Suprapubic skin (tissue), 4 donors: ENCODE measurements around the gene NOS1AP. TPM values are rescaled to one million over a fixed set of nuclear protein-coding genes. Genes with fewer than 3 reads are reported as not detected.

Experiments used
- DNase-seq, 2 donors: peaks; one replicate each; pipeline ENCODE4 v3.0.0-alpha.2; 2019; ENCODE audit warnings: low spot score in 2 of 2
- H3K27ac ChIP-seq: fragments of 200-600 bp; sonication (generic); one replicate; pipeline ENCODE4 v1.5.1; 2019
- H3K27me3 ChIP-seq: fragments of 200-600 bp; sonication (generic); one replicate; pipeline ENCODE4 v1.5.1; 2019
- H3K36me3 ChIP-seq: fragments of 200-600 bp; sonication (generic); one replicate; pipeline ENCODE4 v1.5.1; 2019
- H3K4me1 ChIP-seq: fragments of 200-600 bp; sonication (generic); one replicate; pipeline ENCODE4 v1.5.1; 2019
- H3K4me3 ChIP-seq: fragments of 200-600 bp; sonication (generic); one replicate; pipeline ENCODE4 v1.5.1; 2019; ENCODE audit warnings: mild to moderate bottlenecking
- H3K9me3 ChIP-seq: fragments of 200-600 bp; sonication (generic); one replicate; pipeline ENCODE4 v1.5.1; 2019
- EP300 ChIP-seq: sonication (generic); formaldehyde crosslinking; IDR thresholded peaks from one replicate; pipeline ENCODE4 v1.6.1; 2017; ENCODE audit warnings: antibody characterized with exemption
- POLR2A ChIP-seq, 2 donors: fragments of 450-650 bp; IDR thresholded peaks; one replicate each; pipeline ENCODE4 v1.6.1; 2017; ENCODE audit warnings: antibody characterized with exemption in 2 of 2, mild to moderate bottlenecking in 2 of 2, moderate library complexity in 2 of 2
- POLR2AphosphoS5 ChIP-seq, 3 donors: sonication (generic); formaldehyde crosslinking; IDR thresholded peaks; one replicate each; pipeline ENCODE4 v1.6.1; 2017; ENCODE audit warnings: antibody characterized with exemption in 3 of 3
- WGBS: methylation state at CpG from one replicate; pipeline ENCODE4 v1.1.5; 2018; 5-methylcytosine and 5-hydroxymethylcytosine counted together
- total RNA-seq, 4 donors: library from RNA; depleted of rRNA; stranded (reverse); fragments of >200 nt; gene quantifications; one replicate each; pipeline ENCODE4 v1.1.0, GENCODE V29; 2016
- TF ChIP-seq, protein P1 (sequence below), 2 donors: fragments of 200-600 bp in 1 of 2; fragments of 450-650 bp in 1 of 2; sonication (generic) in 1 of 2; IDR thresholded peaks; one replicate each; pipeline ENCODE4 v1.5.1; 2016 to 2019; ENCODE audit warnings: antibody characterized with exemption in 2 of 2, mild to moderate bottlenecking in 1 of 2, moderate library complexity in 1 of 2

The NOS1AP gene
- total RNA-seq, 4 donors from 2014 or later, result 1.9 to 9.5 (median 3.3) TPM

DNA sequence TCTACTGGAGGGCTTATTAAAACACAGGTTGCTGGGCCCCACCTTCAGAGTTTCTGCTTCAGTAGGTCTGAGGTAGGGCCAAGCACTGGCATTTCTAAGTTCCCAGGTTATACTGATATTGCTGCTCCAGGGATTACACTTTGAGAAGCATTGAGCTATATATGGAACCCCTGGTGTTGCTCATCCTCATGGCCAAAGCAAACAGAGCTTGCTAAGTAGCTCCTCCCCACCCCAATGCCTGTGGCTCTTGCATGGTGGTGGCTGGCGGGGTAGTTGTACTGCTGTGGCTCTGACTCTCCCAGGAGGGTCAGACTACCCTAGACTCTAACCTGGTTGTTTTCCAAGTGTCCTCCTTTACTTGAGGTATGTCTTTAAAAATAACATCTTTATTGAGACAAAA lies 163.6 kb downstream of the NOS1AP start:
- DNase-seq, result no peak
- Histone ChIP-seq H3K4me3 (no peak overlapping the region), H3K36me3 (no peaks in the 10 kb centered on the region), H3K4me1 (no peaks in the 10 kb centered on the region), H3K27ac (no peak overlapping the region), H3K27me3 (no peaks in the 10 kb centered on the region), H3K9me3 (no peaks in the 10 kb centered on the region)
- TF ChIP-seq, protein P1, sequence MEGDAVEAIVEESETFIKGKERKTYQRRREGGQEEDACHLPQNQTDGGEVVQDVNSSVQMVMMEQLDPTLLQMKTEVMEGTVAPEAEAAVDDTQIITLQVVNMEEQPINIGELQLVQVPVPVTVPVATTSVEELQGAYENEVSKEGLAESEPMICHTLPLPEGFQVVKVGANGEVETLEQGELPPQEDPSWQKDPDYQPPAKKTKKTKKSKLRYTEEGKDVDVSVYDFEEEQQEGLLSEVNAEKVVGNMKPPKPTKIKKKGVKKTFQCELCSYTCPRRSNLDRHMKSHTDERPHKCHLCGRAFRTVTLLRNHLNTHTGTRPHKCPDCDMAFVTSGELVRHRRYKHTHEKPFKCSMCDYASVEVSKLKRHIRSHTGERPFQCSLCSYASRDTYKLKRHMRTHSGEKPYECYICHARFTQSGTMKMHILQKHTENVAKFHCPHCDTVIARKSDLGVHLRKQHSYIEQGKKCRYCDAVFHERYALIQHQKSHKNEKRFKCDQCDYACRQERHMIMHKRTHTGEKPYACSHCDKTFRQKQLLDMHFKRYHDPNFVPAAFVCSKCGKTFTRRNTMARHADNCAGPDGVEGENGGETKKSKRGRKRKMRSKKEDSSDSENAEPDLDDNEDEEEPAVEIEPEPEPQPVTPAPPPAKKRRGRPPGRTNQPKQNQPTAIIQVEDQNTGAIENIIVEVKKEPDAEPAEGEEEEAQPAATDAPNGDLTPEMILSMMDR (IDR thresholded peaks at IDR 0.05), result no peak
- TF ChIP-seq EP300 (no peak), POLR2A (IDR thresholded peaks at IDR 0.05) (no peak), POLR2AphosphoS5 (IDR thresholded peaks at IDR 0.05) (no peak)
- 83% methylated on average over 1 of the region's 1 CpG for WGBS

DNA sequence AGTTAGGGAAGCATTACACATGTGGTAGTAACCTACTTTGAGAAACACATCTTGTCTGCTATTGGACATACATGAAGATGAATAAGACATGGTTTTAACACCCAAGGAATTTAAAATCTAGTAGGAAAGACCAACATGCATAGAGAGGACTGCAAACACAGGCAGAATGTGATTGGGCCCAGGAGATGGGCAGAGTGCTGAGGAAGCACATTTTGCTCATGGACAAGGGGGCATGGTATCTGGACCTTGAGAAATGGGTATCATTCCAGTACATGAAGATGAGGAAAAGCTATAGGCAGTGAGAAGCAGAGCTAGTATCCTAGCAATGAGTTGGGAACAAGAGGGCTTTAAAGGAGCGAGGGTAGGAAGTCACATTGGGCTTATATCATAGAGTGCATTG lies 164.4 kb downstream of the NOS1AP start:
- WGBS, result 95% methylated on average over 1 of the region's 1 CpG
- H3K27me3 ChIP-seq, result no peaks in the 10 kb centered on the region
- no peaks in the 10 kb centered on the region for H3K36me3 ChIP-seq

DNA sequence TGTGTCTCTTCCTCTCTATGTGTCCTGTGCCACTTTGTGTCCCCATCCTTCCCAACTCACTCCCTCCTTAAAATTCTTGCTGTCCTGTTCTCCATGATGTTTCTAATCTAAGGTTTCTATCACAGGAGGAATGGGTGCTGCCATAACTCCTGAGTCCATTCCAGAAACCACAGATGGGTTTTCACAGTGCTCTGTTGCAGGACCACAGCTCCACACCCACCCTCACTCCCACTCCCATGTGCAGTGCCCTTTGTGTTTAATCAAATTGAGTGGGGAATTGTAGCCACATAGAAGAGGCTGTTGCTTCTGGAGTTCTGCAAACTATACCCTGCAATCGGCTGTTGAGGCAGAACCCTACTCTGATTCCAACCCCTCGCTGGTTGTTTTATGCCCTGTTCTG lies 165.1 kb downstream of the NOS1AP start:
- 86% methylated on average over 2 of the region's 2 CpGs for WGBS
- peaks cover under 1% of the 10 kb centered on the region for H3K4me1 ChIP-seq
- no peak overlapping the region for H3K4me3 ChIP-seq
- no peak for DNase-seq
- H3K27ac ChIP-seq, result no peak overlapping the region
- no peak for TF ChIP-seq EP300
- TF ChIP-seq, protein P1 (IDR thresholded peaks at IDR 0.05), result no peak
- TF ChIP-seq POLR2AphosphoS5 (IDR thresholded peaks at IDR 0.05), result no peak
- TF ChIP-seq POLR2A (IDR thresholded peaks at IDR 0.05), result no peak
- no peaks in the 10 kb centered on the region for H3K9me3 ChIP-seq
- no peaks in the 10 kb centered on the region for H3K36me3 ChIP-seq
- no peaks in the 10 kb centered on the region for H3K27me3 ChIP-seq

More for the DNA sequence above, 164.4 kb downstream of the NOS1AP start:
- no peak overlapping the region for H3K27ac ChIP-seq
- no peaks in the 10 kb centered on the region for H3K4me1 ChIP-seq
- DNase-seq, result no peak
- TF ChIP-seq, protein P1 (IDR thresholded peaks at IDR 0.05), result no peak
- TF ChIP-seq EP300 (no peak), POLR2A (IDR thresholded peaks at IDR 0.05) (no peak), POLR2AphosphoS5 (IDR thresholded peaks at IDR 0.05) (no peak)
- no peaks in the 10 kb centered on the region for H3K9me3 ChIP-seq
- no peak overlapping the region for H3K4me3 ChIP-seq

DNA sequence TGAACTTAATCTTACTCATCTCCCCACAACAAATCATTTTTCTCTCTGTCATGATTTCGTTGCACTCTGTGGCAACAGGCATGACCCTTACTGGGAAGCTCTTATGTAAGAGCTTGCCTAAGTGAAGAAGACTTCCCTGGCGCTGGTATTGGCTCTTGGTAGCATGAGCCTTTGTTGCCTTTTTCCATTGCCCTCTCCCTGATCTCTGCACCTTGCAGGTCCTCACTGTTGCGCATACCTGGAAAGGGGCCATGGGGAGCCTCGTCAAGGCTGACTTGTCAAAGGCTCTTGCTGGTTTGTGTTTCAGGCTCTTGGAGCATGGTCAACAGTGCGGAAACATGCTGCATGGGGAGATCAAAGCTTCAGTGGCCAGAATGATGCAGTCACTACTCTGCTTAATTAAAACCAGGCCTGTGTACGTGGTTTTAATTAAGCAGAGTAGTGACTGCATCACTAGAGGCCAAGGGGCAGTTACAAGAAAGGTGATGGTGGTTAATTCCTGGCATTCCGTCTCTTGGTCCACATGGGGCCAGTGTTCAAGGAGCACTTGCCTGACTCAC lies 165.8 kb downstream of the NOS1AP start:
- no peak for DNase-seq
- H3K27me3 ChIP-seq, result no peaks in the 10 kb centered on the region
- TF ChIP-seq EP300, result no peak
- TF ChIP-seq, protein P1 (IDR thresholded peaks at IDR 0.05), result no peak
- TF ChIP-seq POLR2A (IDR thresholded peaks at IDR 0.05), result no peak
- TF ChIP-seq POLR2AphosphoS5 (IDR thresholded peaks at IDR 0.05), result no peak
- H3K27ac ChIP-seq, result no peak overlapping the region
- WGBS, result 62% methylated on average over 6 of the region's 7 CpGs
- H3K4me1 ChIP-seq, result peaks cover 6% of the 10 kb centered on the region
- no peaks in the 10 kb centered on the region for H3K9me3 ChIP-seq
- no peaks in the 10 kb centered on the region for H3K36me3 ChIP-seq
- no peak overlapping the region for H3K4me3 ChIP-seq

DNA sequence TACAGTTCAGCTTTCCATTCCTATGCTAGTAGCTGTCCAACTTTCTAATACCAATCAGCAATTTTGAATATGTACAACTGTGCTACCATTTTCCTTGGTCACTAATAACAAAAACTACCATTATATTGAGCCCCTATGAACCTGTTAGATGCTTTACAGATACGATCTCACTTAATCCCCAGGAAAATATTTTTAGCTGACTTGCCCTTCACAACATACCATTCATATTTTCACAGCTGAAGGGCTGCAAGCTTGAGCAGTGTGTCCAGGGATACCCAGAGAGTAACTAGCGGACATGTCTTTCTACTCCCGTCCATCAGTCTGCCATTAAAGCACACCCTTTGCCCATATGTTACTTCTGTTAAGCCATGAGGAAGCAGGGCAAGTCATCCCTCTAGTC lies 166.7 kb downstream of the NOS1AP start:
- H3K27me3 ChIP-seq, result no peaks in the 10 kb centered on the region
- H3K9me3 ChIP-seq, result no peaks in the 10 kb centered on the region
- H3K36me3 ChIP-seq, result no peaks in the 10 kb centered on the region
- DNase-seq, result no peak
- H3K4me3 ChIP-seq, result no peak overlapping the region
- TF ChIP-seq, protein P1 (IDR thresholded peaks at IDR 0.05), result no peak
- TF ChIP-seq POLR2A (IDR thresholded peaks at IDR 0.05) (no peak), EP300 (no peak), POLR2AphosphoS5 (IDR thresholded peaks at IDR 0.05) (no peak)
- no peak overlapping the region for H3K27ac ChIP-seq
- H3K4me1 ChIP-seq, result peaks cover 6% of the 10 kb centered on the region
- WGBS, result 86% methylated on average over 3 of the region's 3 CpGs
